GM18951 (cell line): ENCODE measurements around the gene SRP68.
"Not testable (repeated sequence)": the region's sequence is repeated elsewhere in the genome, so short reads cannot be mapped to it uniquely, and the experiment has no call there.

Experiments used
- POLR2A ChIP-seq: IDR thresholded peaks from 4 replicates; pipeline ENCODE4 v1.6.1; 2011; ENCODE audit warnings: mild to moderate bottlenecking; ENCODE audit not compliant: insufficient read length, insufficient read depth; ENCODE audit errors: extremely low read depth
- in situ Hi-C: fragments of 300-500 bp; cut with MboI; formaldehyde crosslinking; loops from one replicate; pipeline ENCODE4 v1.12.0; 2022; ENCODE audit warnings: low sequenced_read_pairs, mixed read lengths, inconsistent platforms; ENCODE audit not compliant: unreplicated experiment

The SRP68 gene

GRCh38 chr17:76085066-76085730 lies 12.9 kb upstream of the SRP68 start:
- TF ChIP-seq POLR2A, result no peak
- in situ Hi-C loops, result no loop called here

- TF ChIP-seq POLR2A, result no peak
- in situ Hi-C loops, result no loop called here
Measured at GRCh38 chr17:76083536-76084182, 11.3 kb upstream of the SRP68 start.

- no peak for TF ChIP-seq POLR2A
- in situ Hi-C loops, result no loop called here
Measured at GRCh38 chr17:76082326-76083251, 10.3 kb upstream of the SRP68 start.

- TF ChIP-seq POLR2A, result no peak
- in situ Hi-C loops, result no loop called here
Measured at GRCh38 chr17:76081295-76082210, 9.2 kb upstream of the SRP68 start.

- no peak for TF ChIP-seq POLR2A
- in situ Hi-C loops, result no loop called here
Measured at GRCh38 chr17:76080768-76081287, 8.5 kb upstream of the SRP68 start.

- in situ Hi-C loops, result no loop called here
Measured at GRCh38 chr17:76079956-76080767, 7.8 kb upstream of the SRP68 start.

GRCh38 chr17:76079535-76079955 lies 7.2 kb upstream of the SRP68 start:
- TF ChIP-seq POLR2A, result peak; percentile 16
- in situ Hi-C loops, result no loop called here

More at GRCh38 chr17:76079956-76080767, 7.8 kb upstream of the SRP68 start:
- peak; percentile 11 for TF ChIP-seq POLR2A

GRCh38 chr17:76078860-76079534 lies 6.7 kb upstream of the SRP68 start, which contains the start of gene ZACN:
Gene ZACN (plus strand): TSS chr17:76079182. CDS start chr17:76079265, 83 bp downstream.
- in situ Hi-C loops, result no loop called here
- no peak for TF ChIP-seq POLR2A

- in situ Hi-C loops, result not testable (repeated sequence)
Measured at GRCh38 chr17:76078370-76078769, 6.1 kb upstream of the SRP68 start.

GRCh38 chr17:76077584-76078110 lies 5.3 kb upstream of the SRP68 start:
- TF ChIP-seq POLR2A, result no peak
- in situ Hi-C loops, result no loop called here
